ENCODE measurements around the gene HAUS7. TPM values are rescaled to one million over a fixed set of nuclear protein-coding genes. Genes with fewer than 3 reads are reported as not detected.

HAUS7 gene
- total RNA-seq = 10 to 100 TPM; 24.4 to 25.6 TPM
- 20.1 TPM for polyA plus RNA-seq (2013, experiment 1 of 2)
- 25.4 TPM for polyA plus RNA-seq (2013, experiment 2 of 2)
- 1.3 to 8.5 (median 3.8) reads per million in 172 experiments for total RNA-seq

DNA sequence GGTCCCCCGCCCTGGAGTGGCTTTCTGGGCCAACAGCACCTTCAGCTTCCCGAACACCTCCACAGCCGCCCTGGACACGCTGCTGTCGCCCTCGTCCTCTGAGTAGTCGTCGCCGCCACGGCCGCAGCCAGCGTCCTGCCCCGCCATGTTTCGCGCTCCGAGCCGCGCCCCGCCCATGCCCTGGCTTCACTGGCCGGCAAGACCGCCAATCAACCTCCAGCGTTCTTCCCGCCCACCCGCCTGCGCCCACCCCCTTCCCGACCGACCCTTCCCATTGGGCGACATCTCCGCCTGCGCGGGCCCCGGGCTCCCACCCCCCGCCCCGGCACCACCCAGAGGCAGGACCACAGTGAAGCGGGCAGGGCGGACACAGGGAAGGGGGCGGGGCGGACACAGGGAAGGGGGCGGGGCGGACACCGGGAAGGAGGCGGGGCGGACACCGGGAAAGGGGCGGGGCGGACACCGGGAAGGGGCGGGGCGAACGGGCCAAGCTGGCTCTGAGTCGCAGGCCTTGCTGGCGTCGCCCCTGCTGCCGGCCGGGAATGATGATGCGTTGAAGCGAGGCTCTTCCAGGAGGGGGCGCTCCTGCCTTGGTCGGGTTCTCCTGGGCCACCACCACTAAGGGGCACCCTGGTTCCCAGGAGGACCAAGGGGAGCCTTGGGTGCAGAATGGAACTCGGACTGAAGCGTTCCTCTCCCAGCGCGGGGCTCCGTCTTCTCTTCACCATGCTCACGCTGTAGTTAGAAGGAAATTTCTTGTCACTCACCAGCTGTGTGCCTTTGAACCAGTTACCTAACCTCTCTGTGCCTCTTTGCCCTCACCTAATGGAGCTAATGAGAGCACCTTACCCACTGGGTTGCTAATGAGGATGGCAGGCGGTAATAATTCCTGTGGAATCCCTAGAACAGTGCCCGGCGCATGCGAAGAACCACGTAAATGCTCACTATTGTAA, at the start of gene HAUS7:
TSS of gene HAUS7 (minus strand) at position 166 of the 953 bp plus-strand sequence. CDS start at position 147, 19 bp downstream.
- Mint-ChIP-seq H3K36me3 (ENCODE audit: low read depth) (no peaks in the 10 kb centered on the region), H3K9me3 (no peaks in the 10 kb centered on the region), H3K4me1 (ENCODE audit: low read depth) (peaks cover 6% of the 10 kb centered on the region), H3K4me3 (peak within 1 kb of the TSS; percentile 87), H3K27ac (peak within 1 kb of the TSS; percentile 84), H3K27me3 (no peaks in the 10 kb centered on the region)
- no peaks in the 10 kb centered on the region for H3K27me3 ChIP-seq (ENCODE audit: control insufficient read depth in 1 of 2, insufficient read depth in 2 of 2, low read length in 2 of 2)
- H3K36me3 ChIP-seq (ENCODE audit: insufficient read depth, low read length) = peaks cover 10% of the 10 kb centered on the region
- H3K27ac ChIP-seq (ENCODE audit: low read depth in 1 of 2, low read length in 2 of 2) = peak within 1 kb of the TSS; percentile 29 to 46
- ChIA-PET POLR2A (no interaction called here), CTCF (interaction anchor here (0.6 to 1.4 kb wide), 9 partner anchors 10 to 531 kb away, joined by 3 to 28 read pairs (median 4); no protein-coding TSS in a partner anchor)
- DNase-seq (peak; percentile 81 to 95 (median 86)), ATAC-seq (ENCODE audit: poor library complexity) (peak; percentile 83)
- intact Hi-C loops (cut with DNase I, micrococcal nuclease) = loop anchor here (1.0 to 5.0 kb wide), 6 partner anchors 37 to 529 kb away; partner anchors contain the start of genes CCNQ (in 1 of the 2) and ZNF275 (in 1 of the 2)
- H3K4me1 ChIP-seq (ENCODE audit: insufficient read depth, low read length) = peaks cover 40% of the 10 kb centered on the region
- no peaks in the 10 kb centered on the region for H3K9me3 ChIP-seq (ENCODE audit: control insufficient read depth in 1 of 2, insufficient read depth in 1 of 2, low read length in 2 of 2)
- H3K4me3 ChIP-seq (ENCODE audit: low read length) = peak within 1 kb of the TSS; percentile 75
- TF ChIP-seq, protein P1, sequence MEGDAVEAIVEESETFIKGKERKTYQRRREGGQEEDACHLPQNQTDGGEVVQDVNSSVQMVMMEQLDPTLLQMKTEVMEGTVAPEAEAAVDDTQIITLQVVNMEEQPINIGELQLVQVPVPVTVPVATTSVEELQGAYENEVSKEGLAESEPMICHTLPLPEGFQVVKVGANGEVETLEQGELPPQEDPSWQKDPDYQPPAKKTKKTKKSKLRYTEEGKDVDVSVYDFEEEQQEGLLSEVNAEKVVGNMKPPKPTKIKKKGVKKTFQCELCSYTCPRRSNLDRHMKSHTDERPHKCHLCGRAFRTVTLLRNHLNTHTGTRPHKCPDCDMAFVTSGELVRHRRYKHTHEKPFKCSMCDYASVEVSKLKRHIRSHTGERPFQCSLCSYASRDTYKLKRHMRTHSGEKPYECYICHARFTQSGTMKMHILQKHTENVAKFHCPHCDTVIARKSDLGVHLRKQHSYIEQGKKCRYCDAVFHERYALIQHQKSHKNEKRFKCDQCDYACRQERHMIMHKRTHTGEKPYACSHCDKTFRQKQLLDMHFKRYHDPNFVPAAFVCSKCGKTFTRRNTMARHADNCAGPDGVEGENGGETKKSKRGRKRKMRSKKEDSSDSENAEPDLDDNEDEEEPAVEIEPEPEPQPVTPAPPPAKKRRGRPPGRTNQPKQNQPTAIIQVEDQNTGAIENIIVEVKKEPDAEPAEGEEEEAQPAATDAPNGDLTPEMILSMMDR (IDR thresholded peaks at IDR 0.05) = peak; percentile 56

DNA sequence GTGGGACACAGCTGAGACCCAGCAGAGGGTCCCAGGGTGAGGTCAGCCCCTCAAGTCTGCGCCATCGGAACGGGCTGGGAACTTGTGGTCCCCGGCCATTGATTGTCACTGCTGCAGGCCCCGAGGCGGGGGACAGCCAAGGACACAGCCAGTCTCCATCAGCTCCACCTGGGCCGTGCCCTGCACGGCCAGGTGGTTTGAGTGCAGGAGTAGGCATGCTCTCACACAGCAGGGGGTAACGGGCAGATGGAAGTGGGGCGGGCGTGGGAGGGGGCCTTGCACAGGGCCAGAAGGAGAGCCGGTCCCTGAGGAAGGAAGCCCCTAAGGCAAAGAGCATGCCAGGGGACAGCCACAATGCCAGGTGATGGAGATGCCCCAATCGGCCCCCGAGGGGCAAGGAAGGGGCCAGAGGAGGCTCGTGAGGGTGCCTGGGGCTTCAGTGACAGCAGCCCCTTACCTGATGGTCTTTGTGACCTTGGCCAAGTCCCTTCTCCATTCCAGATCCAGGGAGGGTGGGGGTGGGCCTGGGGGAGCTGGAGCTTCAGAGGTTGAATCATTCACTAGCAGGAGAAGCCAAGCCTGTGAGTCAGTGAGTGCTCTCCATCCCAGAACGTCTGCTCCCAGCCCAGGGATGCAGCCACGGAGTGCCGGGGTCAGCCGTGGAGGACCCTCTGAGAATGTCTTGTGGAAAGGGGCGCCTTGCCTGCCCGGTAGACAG, 49.4 kb upstream of the HAUS7 start:
- no peaks in the 10 kb centered on the region for H3K9me3 Mint-ChIP-seq
- DNase-seq = no peak
- H3K27me3 Mint-ChIP-seq = peaks cover 17% of the 10 kb centered on the region
- peaks cover 4% of the 10 kb centered on the region for H3K4me1 ChIP-seq (ENCODE audit: insufficient read depth, low read length)
- H3K27ac ChIP-seq (ENCODE audit: low read depth in 1 of 2, low read length in 2 of 2) = no peak overlapping the region
- no peak for ATAC-seq (ENCODE audit: poor library complexity)
- POLR2A ChIA-PET = no interaction called here
- no peaks in the 10 kb centered on the region for H3K9me3 ChIP-seq (ENCODE audit: control insufficient read depth in 1 of 2, insufficient read depth in 1 of 2, low read length in 2 of 2)
- no peak overlapping the region for H3K4me3 Mint-ChIP-seq
- CTCF ChIA-PET = no interaction called here
- H3K27ac Mint-ChIP-seq = no peak overlapping the region
- peaks cover 5% of the 10 kb centered on the region for H3K4me1 Mint-ChIP-seq (ENCODE audit: low read depth)
- H3K36me3 ChIP-seq (ENCODE audit: insufficient read depth, low read length) = no peaks in the 10 kb centered on the region
- peaks cover 10 to 30% of the 10 kb centered on the region in 2 experiments for H3K27me3 ChIP-seq (ENCODE audit: control insufficient read depth in 1 of 2, insufficient read depth in 2 of 2, low read length in 2 of 2)
- H3K36me3 Mint-ChIP-seq (ENCODE audit: low read depth) = no peaks in the 10 kb centered on the region
- intact Hi-C loops (cut with DNase I, micrococcal nuclease) = no loop called here
- TF ChIP-seq, protein P1 (IDR thresholded peaks at IDR 0.05) = no peak
- no peak overlapping the region for H3K4me3 ChIP-seq (ENCODE audit: low read length)
